Natural killer cell (primary cell): Measurements from ENCODE around the gene CDKN1C. TPM values are rescaled to one million over a fixed set of nuclear protein-coding genes. Genes with fewer than 3 reads are reported as not detected.

Experiments used
- ATAC-seq, 3 donors: fragments of 150-1000 bp in 2 of 3; fragments of 200-7000 bp in 1 of 3; cut with Tn5 transposase; 1 replicate in 1 of 3; 2 replicates in 2 of 3; pipeline ENCODE4 v1.10.0; 2021; ENCODE audit warnings: mild to moderate bottlenecking in 2 of 3, moderate library complexity in 2 of 3
- DNase-seq, 2 donors: peaks; one replicate each; pipeline versions ENCODE4 v3.0.0 to v3.0.0-alpha.2; 2013 to 2021; ENCODE audit warnings: mixed read lengths in 1 of 2
- H3K27ac ChIP-seq: one replicate; pipeline ENCODE4 v1.5.1; 2013; ENCODE audit warnings: mild to moderate bottlenecking, low read length
- H3K27me3 ChIP-seq: one replicate; pipeline ENCODE4 v1.6.1; 2013; ENCODE audit warnings: low read length; ENCODE audit not compliant: control insufficient read depth, insufficient read depth
- H3K36me3 ChIP-seq: one replicate; pipeline ENCODE4 v1.6.1; 2013; ENCODE audit warnings: low read length; ENCODE audit not compliant: control insufficient read depth, insufficient read depth
- H3K4me1 ChIP-seq: one replicate; pipeline ENCODE4 v1.6.1; 2013; ENCODE audit warnings: low read length; ENCODE audit not compliant: control insufficient read depth, insufficient read depth
- H3K4me3 ChIP-seq: one replicate; pipeline ENCODE4 v1.5.1; 2013; ENCODE audit warnings: low read length
- H3K9me3 ChIP-seq: one replicate; pipeline ENCODE4 v1.6.1; 2013; ENCODE audit warnings: low read length; ENCODE audit not compliant: control insufficient read depth, insufficient read depth
- H3K27ac Mint-ChIP-seq, 2 donors: one replicate each; pipeline ENCODE4 v1.8.0; 2022; ENCODE audit warnings: mild to moderate bottlenecking in 2 of 2, mixed read lengths in 2 of 2, moderate library complexity in 1 of 2
- H3K27me3 Mint-ChIP-seq, 2 donors: one replicate each; pipeline ENCODE4 v1.8.0; 2022; ENCODE audit warnings: low read depth in 2 of 2, mixed read lengths in 2 of 2
- H3K36me3 Mint-ChIP-seq: one replicate; pipeline ENCODE4 v1.8.0; 2022; ENCODE audit warnings: mixed read lengths
- H3K4me1 Mint-ChIP-seq, 2 donors: one replicate each; pipeline ENCODE4 v1.8.0; 2022; ENCODE audit warnings: mixed read lengths in 2 of 2
- H3K4me3 Mint-ChIP-seq: one replicate; pipeline ENCODE4 v1.8.0; 2022; ENCODE audit warnings: mild to moderate bottlenecking, moderate library complexity, mixed read lengths
- H3K9me3 Mint-ChIP-seq, 2 donors: one replicate each; pipeline ENCODE4 v1.8.0; 2022; ENCODE audit warnings: mixed read lengths in 2 of 2
- CTCF ChIP-seq: fragments of 200-600 bp; IDR thresholded peaks from one replicate; pipeline ENCODE4 v1.8.0; 2022; ENCODE audit warnings: antibody characterized with exemption
- WGBS: methylation state at CpG from one replicate; pipeline ENCODE4 v1.1.7; 2013; ENCODE audit warnings: missing lambda C conversion rate; ENCODE audit not compliant: insufficient coverage; 5-methylcytosine and 5-hydroxymethylcytosine counted together
- intact Hi-C: fragments of 100-400 bp; cut with micrococcal nuclease; formaldehyde crosslinking; loops from one replicate; pipeline ENCODE4 v1.14.2; 2022
- total RNA-seq, 4 donors: library from RNA; stranded (reverse); fragments of 120-200 nt in 1 of 4; gene quantifications; one replicate each; pipeline versions ENCODE4 v1.2.3 to v1.2.4, GENCODE V29; 2013 to 2022

CDKN1C gene
- total RNA-seq, 3 donors from 2014 or later (not counting 1 experiment from before 2014, with no cell fraction given) = 2.6 to 27.9 (median 6.3) TPM

GRCh38 chr11:2853997-2854560 lies 31.5 kb downstream of the CDKN1C start:
- Mint-ChIP-seq H3K4me3 (no peak overlapping the region), H3K27me3 (no peaks in the 10 kb centered on the region), H3K27ac (no peak overlapping the region), H3K4me1 (no peaks in the 10 kb centered on the region), H3K9me3 (no peaks in the 10 kb centered on the region), H3K36me3 (no peaks in the 10 kb centered on the region)
- intact Hi-C loops = no loop called here
- no peak for TF ChIP-seq CTCF
- 92% methylated on average over 7 of the region's 7 CpGs for WGBS
- no peaks in the 10 kb centered on the region for H3K4me1 ChIP-seq
- H3K4me3 ChIP-seq = no peak overlapping the region
- H3K36me3 ChIP-seq = no peaks in the 10 kb centered on the region
- no peak overlapping the region for H3K27ac ChIP-seq
- ATAC-seq (no peak), DNase-seq (no peak)
- H3K9me3 ChIP-seq = no peaks in the 10 kb centered on the region
- no peaks in the 10 kb centered on the region for H3K27me3 ChIP-seq

GRCh38 chr11:2853401-2853800 lies 32.2 kb downstream of the CDKN1C start:
- no peak for TF ChIP-seq CTCF
- H3K27me3 Mint-ChIP-seq = no peaks in the 10 kb centered on the region

GRCh38 chr11:2849994-2850770 lies 35.4 kb downstream of the CDKN1C start:
- no peaks in the 10 kb centered on the region for H3K27me3 ChIP-seq
- Mint-ChIP-seq H3K9me3 (no peaks in the 10 kb centered on the region), H3K36me3 (no peaks in the 10 kb centered on the region), H3K4me3 (no peak overlapping the region), H3K27me3 (no peaks in the 10 kb centered on the region), H3K27ac (no peak overlapping the region), H3K4me1 (no peaks in the 10 kb centered on the region)
- intact Hi-C loops = no loop called here
- no peak overlapping the region for H3K4me3 ChIP-seq
- DNase-seq (no peak), ATAC-seq (no peak)
- H3K27ac ChIP-seq = no peak overlapping the region
- no peaks in the 10 kb centered on the region for H3K4me1 ChIP-seq
- no peaks in the 10 kb centered on the region for H3K9me3 ChIP-seq
- no peak for TF ChIP-seq CTCF
- 94% methylated on average over 53 of the region's 53 CpGs for WGBS
- no peaks in the 10 kb centered on the region for H3K36me3 ChIP-seq

More at GRCh38 chr11:2853401-2853800, 32.2 kb downstream of the CDKN1C start:
- H3K36me3 Mint-ChIP-seq = no peaks in the 10 kb centered on the region
- H3K27me3 ChIP-seq = no peaks in the 10 kb centered on the region
- DNase-seq (no peak), ATAC-seq (no peak)
- H3K27ac Mint-ChIP-seq = no peak overlapping the region
- no peaks in the 10 kb centered on the region for H3K4me1 Mint-ChIP-seq
- intact Hi-C loops = no loop called here
- H3K4me3 Mint-ChIP-seq = no peak overlapping the region
- no peaks in the 10 kb centered on the region for H3K36me3 ChIP-seq
- H3K27ac ChIP-seq = no peak overlapping the region
- no peak overlapping the region for H3K4me3 ChIP-seq
- no peaks in the 10 kb centered on the region for H3K9me3 ChIP-seq
- no peaks in the 10 kb centered on the region for H3K4me1 ChIP-seq
- 93% methylated on average over 12 of the region's 12 CpGs for WGBS
- no peaks in the 10 kb centered on the region for H3K9me3 Mint-ChIP-seq
